ENCODE measurements around the gene ITPR2.
"Not testable (repeated sequence)": the region's sequence is repeated elsewhere in the genome, so short reads cannot be mapped to it uniquely, and the experiment has no call there.

The ITPR2 gene

GRCh38 chr12:26760657-26761293 is 72.2 kb downstream of the ITPR2 start:
- no peak for DNase-seq (ENCODE audit: low read depth, low spot score)

GRCh38 chr12:26755362-26755761 is 77.6 kb downstream of the ITPR2 start:
- DNase-seq (ENCODE audit: low read depth, low spot score) = not testable (repeated sequence)

GRCh38 chr12:26754148-26754547 is 78.8 kb downstream of the ITPR2 start:
- no peak for DNase-seq (ENCODE audit: low read depth, low spot score)

- DNase-seq (ENCODE audit: low read depth, low spot score) = no peak
These were observed 81.8 kb downstream of the ITPR2 start for GRCh38 chr12:26751179-26751578.

GRCh38 chr12:26750531-26751175 is 82.3 kb downstream of the ITPR2 start:
- DNase-seq (ENCODE audit: low read depth, low spot score) = no peak

- no peak for DNase-seq (ENCODE audit: low read depth, low spot score)
These were observed 83.2 kb downstream of the ITPR2 start for GRCh38 chr12:26749781-26750180.

- DNase-seq (ENCODE audit: low read depth, low spot score) = no peak
These were observed 84.1 kb downstream of the ITPR2 start for GRCh38 chr12:26748741-26749431.

GRCh38 chr12:26748412-26748740 is 84.6 kb downstream of the ITPR2 start:
- no peak for DNase-seq (ENCODE audit: low read depth, low spot score)

- DNase-seq (ENCODE audit: low read depth, low spot score) = no peak
These were observed 86.8 kb downstream of the ITPR2 start for GRCh38 chr12:26746121-26746714.

GRCh38 chr12:26744697-26745440 is 88.1 kb downstream of the ITPR2 start:
- peak; percentile 44 for DNase-seq (ENCODE audit: low read depth, low spot score)

GRCh38 chr12:26744042-26744626 is 88.9 kb downstream of the ITPR2 start:
- no peak for DNase-seq (ENCODE audit: low read depth, low spot score)

GRCh38 chr12:26741584-26742227 is 91.3 kb downstream of the ITPR2 start:
- DNase-seq (ENCODE audit: low read depth, low spot score) = no peak

- no peak for DNase-seq (ENCODE audit: low read depth, low spot score)
These were observed 92.0 kb downstream of the ITPR2 start for GRCh38 chr12:26740991-26741390.

- no peak for DNase-seq (ENCODE audit: low read depth, low spot score)
These were observed 92.6 kb downstream of the ITPR2 start for GRCh38 chr12:26740348-26740747.

- DNase-seq (ENCODE audit: low read depth, low spot score) = no peak
These were observed 95.4 kb downstream of the ITPR2 start for GRCh38 chr12:26737487-26738030.

- DNase-seq (ENCODE audit: low read depth, low spot score) = no peak
These were observed 96.2 kb downstream of the ITPR2 start for GRCh38 chr12:26736563-26737486.

- DNase-seq (ENCODE audit: low read depth, low spot score) = no peak
These were observed 97.8 kb downstream of the ITPR2 start for GRCh38 chr12:26735249-26735639.

- no peak for DNase-seq (ENCODE audit: low read depth, low spot score)
These were observed 98.3 kb downstream of the ITPR2 start for GRCh38 chr12:26734510-26735248.

Measured in ELF-1 (cell line).